ENCODE results near the gene CYREN. TPM values are rescaled to one million over a fixed set of nuclear protein-coding genes. Genes with fewer than 3 reads are reported as not detected.

Gene CYREN
- total RNA-seq, 2 donors from 2014 or later, result 34.5 to 37.6 TPM

DNA sequence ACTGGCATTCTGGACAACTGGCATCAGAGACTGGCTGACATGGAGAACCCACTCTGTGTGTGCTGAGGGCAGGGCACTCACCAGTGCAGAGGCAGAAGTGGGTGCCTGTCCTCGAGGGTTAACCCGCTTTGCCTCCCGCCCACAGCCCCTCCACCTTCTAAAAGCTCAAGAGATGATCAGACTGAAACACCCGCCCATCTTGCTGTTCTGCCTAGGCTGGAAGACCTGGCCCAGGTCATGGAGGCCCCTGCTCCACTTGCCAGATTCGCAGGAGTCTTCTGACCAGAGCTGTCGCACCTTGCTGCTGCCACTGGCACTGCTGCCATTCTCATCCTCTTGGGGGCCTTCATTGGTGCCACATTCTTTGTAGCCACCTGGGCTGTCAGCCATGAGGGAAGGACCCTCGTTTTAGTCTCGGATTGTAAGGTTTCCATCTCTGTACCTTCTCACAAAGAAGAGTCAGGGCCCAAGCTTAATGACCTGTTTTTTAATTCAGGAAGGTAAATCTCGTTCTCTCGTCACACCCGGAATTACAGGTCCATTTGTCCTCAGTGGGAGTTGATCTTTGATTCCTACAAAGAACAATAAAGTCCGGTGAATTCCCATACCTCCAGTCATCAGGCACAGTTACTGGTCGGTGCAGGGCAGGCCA is 1.9 kb downstream of the CYREN start:
- no peak for DNase-seq
- Histone ChIP-seq H3K4me1 (peaks cover 6% of the 10 kb centered on the region), H3K9me3 (no peaks in the 10 kb centered on the region), H3K27me3 (no peaks in the 10 kb centered on the region), H3K36me3 (no peaks in the 10 kb centered on the region), H3K27ac (no peak overlapping the region), H3K9ac (ENCODE audit: low read depth in 2 of 2, low read length in 2 of 2) (peak overlapping the region; percentile 16 to 93), H3K4me3 (no peak overlapping the region)
- TF ChIP-seq, protein P1, sequence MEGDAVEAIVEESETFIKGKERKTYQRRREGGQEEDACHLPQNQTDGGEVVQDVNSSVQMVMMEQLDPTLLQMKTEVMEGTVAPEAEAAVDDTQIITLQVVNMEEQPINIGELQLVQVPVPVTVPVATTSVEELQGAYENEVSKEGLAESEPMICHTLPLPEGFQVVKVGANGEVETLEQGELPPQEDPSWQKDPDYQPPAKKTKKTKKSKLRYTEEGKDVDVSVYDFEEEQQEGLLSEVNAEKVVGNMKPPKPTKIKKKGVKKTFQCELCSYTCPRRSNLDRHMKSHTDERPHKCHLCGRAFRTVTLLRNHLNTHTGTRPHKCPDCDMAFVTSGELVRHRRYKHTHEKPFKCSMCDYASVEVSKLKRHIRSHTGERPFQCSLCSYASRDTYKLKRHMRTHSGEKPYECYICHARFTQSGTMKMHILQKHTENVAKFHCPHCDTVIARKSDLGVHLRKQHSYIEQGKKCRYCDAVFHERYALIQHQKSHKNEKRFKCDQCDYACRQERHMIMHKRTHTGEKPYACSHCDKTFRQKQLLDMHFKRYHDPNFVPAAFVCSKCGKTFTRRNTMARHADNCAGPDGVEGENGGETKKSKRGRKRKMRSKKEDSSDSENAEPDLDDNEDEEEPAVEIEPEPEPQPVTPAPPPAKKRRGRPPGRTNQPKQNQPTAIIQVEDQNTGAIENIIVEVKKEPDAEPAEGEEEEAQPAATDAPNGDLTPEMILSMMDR (IDR thresholded peaks at IDR 0.05), result no peak
- intact Hi-C loops (cut with DNase I), result no loop called here

DNA sequence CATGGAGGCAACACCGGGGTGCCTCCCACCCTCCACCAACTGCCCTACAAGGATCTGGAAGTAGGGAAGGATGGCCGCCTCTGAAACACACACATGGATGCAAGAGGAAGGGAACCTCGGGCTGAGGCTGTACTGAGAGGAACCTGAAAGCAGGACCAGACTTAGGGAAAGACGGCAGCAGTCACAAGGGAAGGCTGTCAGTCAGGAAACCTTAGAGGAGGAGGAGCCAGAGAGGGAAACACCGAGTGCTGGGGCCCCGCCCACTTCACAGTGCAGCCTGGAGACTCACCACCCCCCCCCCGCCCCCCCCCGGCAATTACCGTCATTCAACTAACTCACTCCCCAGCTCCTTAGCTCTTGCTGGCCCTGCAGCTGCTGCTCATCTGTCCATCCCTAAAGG is 2.5 kb downstream of the CYREN start:
- no peak overlapping the region for H3K9ac ChIP-seq (ENCODE audit: low read depth in 2 of 2, low read length in 2 of 2)
- TF ChIP-seq, protein P1 (IDR thresholded peaks at IDR 0.05), result no peak
- H3K4me1 ChIP-seq, result peaks cover 6% of the 10 kb centered on the region
- intact Hi-C loops (cut with DNase I), result no loop called here
- no peak overlapping the region for H3K4me3 ChIP-seq
- H3K9me3 ChIP-seq, result no peaks in the 10 kb centered on the region
- DNase-seq, result no peak
- no peaks in the 10 kb centered on the region for H3K27me3 ChIP-seq
- no peak overlapping the region for H3K27ac ChIP-seq
- H3K36me3 ChIP-seq, result no peaks in the 10 kb centered on the region

DNA sequence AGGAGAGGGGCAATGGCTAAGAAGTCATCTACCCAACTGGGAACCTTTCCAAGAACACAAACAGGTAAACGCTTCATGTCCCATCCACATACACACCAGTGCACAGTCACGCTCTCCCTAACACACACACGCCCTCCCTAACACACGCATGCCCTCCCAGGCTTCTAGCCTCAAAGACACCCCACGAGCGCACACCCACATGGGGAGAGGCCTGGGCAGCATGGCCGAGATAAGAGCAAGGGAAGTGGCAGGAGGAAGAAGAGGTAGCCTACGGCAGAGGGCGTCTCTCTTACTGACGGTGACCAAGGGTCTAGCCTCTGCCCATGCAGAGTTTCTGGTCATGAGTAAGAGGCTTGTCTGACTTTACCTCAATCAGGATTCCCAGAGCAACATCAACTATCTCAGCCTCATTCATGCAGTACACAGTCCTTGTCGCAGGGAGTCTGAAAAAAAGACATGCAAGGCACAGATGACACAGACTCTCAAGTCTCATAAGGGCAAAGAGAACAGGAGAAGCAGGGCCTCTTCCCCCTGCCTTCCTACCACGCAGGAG is 3.1 kb downstream of the CYREN start:
- TF ChIP-seq, protein P1 (IDR thresholded peaks at IDR 0.05), result no peak
- Histone ChIP-seq H3K27ac (no peak overlapping the region), H3K4me3 (no peak overlapping the region), H3K27me3 (no peaks in the 10 kb centered on the region), H3K9ac (ENCODE audit: low read depth in 2 of 2, low read length in 2 of 2) (no peak overlapping the region), H3K4me1 (peaks cover 6% of the 10 kb centered on the region), H3K36me3 (no peaks in the 10 kb centered on the region), H3K9me3 (no peaks in the 10 kb centered on the region)
- intact Hi-C loops (cut with DNase I), result no loop called here
- peak; percentile 16 for DNase-seq

DNA sequence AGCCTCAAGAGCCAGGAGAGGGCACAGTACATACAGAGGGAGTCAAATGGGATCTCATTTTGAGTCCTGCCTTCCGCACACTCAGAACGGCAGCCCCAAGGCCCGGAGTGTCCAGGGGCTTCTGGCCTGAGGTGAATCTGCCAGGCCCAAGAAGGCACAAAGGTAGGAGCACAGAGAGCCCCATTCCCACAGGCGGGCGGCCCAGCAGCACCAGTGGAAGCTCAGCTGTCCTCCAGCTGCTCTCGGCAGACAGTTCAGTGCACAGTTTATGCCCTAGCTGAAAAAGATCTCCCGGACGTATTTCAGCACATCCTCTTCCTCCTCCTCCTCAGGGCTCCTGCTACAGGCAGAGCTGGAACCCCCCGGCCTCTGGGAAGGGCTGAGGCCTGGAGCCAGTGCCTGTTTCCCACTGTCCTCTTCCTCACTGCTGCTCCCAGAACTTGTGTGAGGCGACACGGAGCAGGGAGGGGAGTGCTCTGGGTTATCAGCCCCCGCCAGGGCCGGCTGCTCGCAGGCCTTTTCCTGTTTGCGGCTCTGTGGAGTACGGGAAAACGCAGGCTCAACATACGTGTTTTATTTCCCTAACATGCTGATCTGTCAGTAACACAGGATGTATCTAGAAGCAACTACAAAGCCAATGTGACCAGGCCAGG is 4.0 kb downstream of the CYREN start:
- no peaks in the 10 kb centered on the region for H3K9me3 ChIP-seq
- intact Hi-C loops (cut with DNase I), result no loop called here

DNA sequence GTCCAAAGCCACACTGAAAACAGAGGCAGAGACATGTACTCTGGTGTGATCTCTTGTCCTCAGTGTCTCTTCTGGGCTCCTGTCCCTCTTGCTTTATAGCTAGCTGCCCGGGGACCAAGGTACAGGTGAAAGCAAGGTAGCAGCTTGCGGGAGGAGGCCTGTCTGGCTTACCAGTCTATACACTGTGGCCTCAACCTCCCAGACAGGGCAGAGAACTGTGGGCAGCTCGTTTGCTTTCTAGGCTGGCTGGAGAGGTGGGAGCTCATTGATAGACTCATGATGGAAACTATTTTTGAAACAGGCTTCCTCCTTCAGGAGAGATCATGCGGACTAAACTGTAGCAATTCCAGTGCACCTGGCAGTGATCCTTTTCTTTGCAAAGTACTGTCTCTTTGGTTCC is 4.6 kb downstream of the CYREN start:
- H3K9me3 ChIP-seq, result no peaks in the 10 kb centered on the region
- no peak overlapping the region for H3K4me3 ChIP-seq
- intact Hi-C loops (cut with DNase I), result no loop called here
- no peaks in the 10 kb centered on the region for H3K27me3 ChIP-seq
- H3K9ac ChIP-seq (ENCODE audit: low read depth in 2 of 2, low read length in 2 of 2), result no peak overlapping the region
- H3K36me3 ChIP-seq, result no peaks in the 10 kb centered on the region
- peaks cover 6% of the 10 kb centered on the region for H3K4me1 ChIP-seq
- DNase-seq, result no peak
- TF ChIP-seq, protein P1 (IDR thresholded peaks at IDR 0.05), result no peak
- no peak overlapping the region for H3K27ac ChIP-seq

More for the DNA sequence above, 4.0 kb downstream of the CYREN start:
- Histone ChIP-seq H3K27me3 (no peaks in the 10 kb centered on the region), H3K36me3 (no peaks in the 10 kb centered on the region), H3K9ac (ENCODE audit: low read depth in 2 of 2, low read length in 2 of 2) (no peak overlapping the region), H3K4me1 (peaks cover 6% of the 10 kb centered on the region), H3K4me3 (no peak overlapping the region), H3K27ac (no peak overlapping the region)
- DNase-seq, result no peak
- TF ChIP-seq, protein P1 (IDR thresholded peaks at IDR 0.05), result no peak
